GM12878 (cell line): ENCODE results near the gene YPEL3. TPM values are rescaled to one million over a fixed set of nuclear protein-coding genes. Genes with fewer than 3 reads are reported as not detected.
A peak's percentile ranks its signal among the peaks of the same experiment; 100 is the strongest.

Experiments
- ATAC-seq: fragments of 200-7000 bp; cut with Tn5 transposase; 3 replicates; pipeline ENCODE4 v1.9.1; 2020; ENCODE audit warnings: mild to moderate bottlenecking, moderate library complexity
- BruUV-seq: library from RNA; stranded (reverse); fragments of 400-500 nt; replicated peaks from 2 replicates; lab custom pipeline; 2021; lab: Mats Ljungman, UMichigan
- CTCF ChIA-PET: fragments of 300-600 bp; sonication (Branson Sonifier 250); formaldehyde crosslinking; extraction: SDS; loops from one replicate; lab custom pipeline; 2021; ENCODE audit warnings: inconsistent platforms; lab: Yijun Ruan, JAX
- POLR2A ChIA-PET: fragments of 350-600 bp; formaldehyde crosslinking; extraction: SDS; loops from one replicate; lab custom pipeline; 2021; ENCODE audit warnings: inconsistent platforms; lab: Charles Lee
- RAD21 ChIA-PET: fragments of 300-600 bp; sonication (Branson Sonifier 250); formaldehyde crosslinking; loops from one replicate; lab custom pipeline; 2023; ENCODE audit warnings: antibody characterized with exemption; ENCODE audit not compliant: unreplicated experiment; lab: Charles Lee
- SMC1A ChIA-PET: fragments of 300-600 bp; sonication (Branson Sonifier 250); formaldehyde crosslinking; loops from one replicate; lab custom pipeline; 2023; ENCODE audit not compliant: unreplicated experiment, uncharacterized antibody; lab: Charles Lee
- DNase-seq: peaks from one replicate; pipeline ENCODE4 v3.0.0-alpha.2; 2011; ENCODE audit warnings: low read depth, low spot score
- FAIRE-seq: peaks from 3 replicates; lab custom pipeline; 2011; peaks lifted over from hg19 to GRCh38; lab: Jason Lieb, UNC
- H2AFZ ChIP-seq: 2 replicates; pipeline ENCODE4 v1.6.0; 2011; ENCODE audit warnings: low read depth, low read length, control low read depth; ENCODE audit not compliant: control insufficient read depth
- H3K27ac ChIP-seq: 2 replicates; pipeline ENCODE4 v1.5.1; 2011; ENCODE audit warnings: control low read depth; ENCODE audit not compliant: control insufficient read depth, insufficient read depth
- H3K27me3 ChIP-seq, 2 experiments: replicated peaks in 1 of 2; 2 replicates each; pipeline versions ENCODE4 v1.6.0 to v1.6.1; 2011; ENCODE audit warnings: low read length in 1 of 2; ENCODE audit not compliant: control insufficient read depth in 2 of 2, insufficient read depth in 2 of 2
- H3K36me3 ChIP-seq, 2 experiments: 2 replicates each; pipeline ENCODE4 v1.5.1; 2011; ENCODE audit warnings: low read length in 1 of 2; ENCODE audit not compliant: control insufficient read depth in 2 of 2, insufficient read depth in 2 of 2
- H3K4me1 ChIP-seq: 2 replicates; pipeline ENCODE4 v1.6.1; 2011; ENCODE audit warnings: mild to moderate bottlenecking, low read length, moderate library complexity, mixed read lengths; ENCODE audit not compliant: control insufficient read depth, insufficient read depth
- H3K4me2 ChIP-seq: 2 replicates; pipeline ENCODE4 v1.6.0; 2011; ENCODE audit warnings: control low read depth; ENCODE audit not compliant: control insufficient read depth, insufficient read depth
- H3K4me3 ChIP-seq: fragments of 200-600 bp; sonication (generic); 2 replicates; pipeline ENCODE4 v1.5.1; 2016
- H3K79me2 ChIP-seq: 2 replicates; pipeline ENCODE4 v1.6.0; 2011; ENCODE audit warnings: low read length; ENCODE audit not compliant: control insufficient read depth, insufficient read depth
- H3K9ac ChIP-seq: 2 replicates; pipeline ENCODE4 v1.8.0; 2011; ENCODE audit warnings: low read length, control low read depth, mixed read lengths; ENCODE audit not compliant: control insufficient read depth, insufficient read depth
- H3K9me3 ChIP-seq: replicated peaks from 3 replicates; pipeline ENCODE4 v1.5.1; 2011; ENCODE audit warnings: mild to moderate bottlenecking, low read length; ENCODE audit not compliant: control insufficient read depth, insufficient read depth
- H4K20me1 ChIP-seq: 2 replicates; pipeline ENCODE4 v1.6.0; 2011; ENCODE audit not compliant: control insufficient read depth, insufficient read depth
- BHLHE40 ChIP-seq, 2 experiments: fragments of 450-650 bp in 1 of 2; IDR thresholded peaks; 2 replicates each; pipeline ENCODE4 v1.6.1; 2011 to 2017; ENCODE audit warnings: low read depth in 2 of 2, borderline replicate concordance in 1 of 2, improper control_type of control experiment in 1 of 2, low read length in 1 of 2, mild to moderate bottlenecking in 1 of 2
- EED ChIP-seq: sonication (generic); IDR thresholded peaks from 2 replicates; pipeline ENCODE4 v1.6.1; 2016; ENCODE audit warnings: antibody characterized with exemption, low read depth
- POLR2A ChIP-seq: IDR thresholded peaks from 2 replicates; pipeline ENCODE4 v1.6.1; 2011; ENCODE audit warnings: low read depth, mild to moderate bottlenecking, low read length
- SKIL ChIP-seq: fragments of 450-650 bp; IDR thresholded peaks from 2 replicates; pipeline ENCODE4 v1.6.1; 2017; ENCODE audit warnings: mild to moderate bottlenecking, low read depth, inconsistent platforms; ENCODE audit not compliant: poor library complexity, severe bottlenecking
- TBL1XR1 ChIP-seq: IDR thresholded peaks from 2 replicates; pipeline ENCODE4 v1.6.1; 2012; ENCODE audit warnings: low read depth, low read length, improper control_type of control experiment
- WGBS: methylation state at CpG from one replicate; pipeline ENCODE4 v1.1.6; 2016; ENCODE audit warnings: low lambda C conversion rate; ENCODE audit not compliant: insufficient replicate concordance, insufficient coverage; ENCODE audit errors: missing lambda C conversion rate; 5-methylcytosine and 5-hydroxymethylcytosine counted together
- in situ Hi-C: fragments of 300-500 bp; cut with MboI; formaldehyde crosslinking; loops from 9 replicates; pipeline ENCODE4 v1.14.3; 2018; ENCODE audit warnings: mixed read lengths
- intact Hi-C: fragments of 100-400 bp; cut with micrococcal nuclease; formaldehyde crosslinking; loops from one replicate; pipeline ENCODE4 v1.14.2; 2022; ENCODE audit not compliant: unreplicated experiment
- polyA plus RNA-seq, 11 experiments: library from polyadenylated mRNA; depleted of rRNA in 4 of 11; unstranded in 6 of 11; stranded (reverse) in 5 of 11; fragments of >200 nt; fragmentation: Nextera tagmentation in 4 of 11; fragmentation: Illumina TruSeq in 1 of 11; extraction: Ambion mirVana in 4 of 11; extraction: Trizol in 1 of 11; gene quantifications; 1 replicate in 1 of 11; 2 replicates in 10 of 11; pipeline versions ENCODE4 v1.2.1 to v1.2.3, GENCODE V29; 2011 to 2016; ENCODE audit warnings: inconsistent platforms in 2 of 11, missing spikeins in 2 of 11, low read depth in 1 of 11
- total RNA-seq, 4 experiments: library from RNA; depleted of rRNA in 3 of 4; stranded (reverse); fragments of >200 nt in 3 of 4; fragmentation: Illumina TruSeq in 1 of 4; extraction: Trizol in 1 of 4; gene quantifications; 2 replicates each; pipeline versions ENCODE4 v1.2.1 to v1.2.3, GENCODE V29; 2013 to 2021

YPEL3 gene
- total and polyA plus RNA-seq, 10 of the 15 experiments (the other 5 are each of a cell fraction or from before 2014, with no cell fraction given), result 1.3 to 22.0 (median 12.1) TPM

DNA sequence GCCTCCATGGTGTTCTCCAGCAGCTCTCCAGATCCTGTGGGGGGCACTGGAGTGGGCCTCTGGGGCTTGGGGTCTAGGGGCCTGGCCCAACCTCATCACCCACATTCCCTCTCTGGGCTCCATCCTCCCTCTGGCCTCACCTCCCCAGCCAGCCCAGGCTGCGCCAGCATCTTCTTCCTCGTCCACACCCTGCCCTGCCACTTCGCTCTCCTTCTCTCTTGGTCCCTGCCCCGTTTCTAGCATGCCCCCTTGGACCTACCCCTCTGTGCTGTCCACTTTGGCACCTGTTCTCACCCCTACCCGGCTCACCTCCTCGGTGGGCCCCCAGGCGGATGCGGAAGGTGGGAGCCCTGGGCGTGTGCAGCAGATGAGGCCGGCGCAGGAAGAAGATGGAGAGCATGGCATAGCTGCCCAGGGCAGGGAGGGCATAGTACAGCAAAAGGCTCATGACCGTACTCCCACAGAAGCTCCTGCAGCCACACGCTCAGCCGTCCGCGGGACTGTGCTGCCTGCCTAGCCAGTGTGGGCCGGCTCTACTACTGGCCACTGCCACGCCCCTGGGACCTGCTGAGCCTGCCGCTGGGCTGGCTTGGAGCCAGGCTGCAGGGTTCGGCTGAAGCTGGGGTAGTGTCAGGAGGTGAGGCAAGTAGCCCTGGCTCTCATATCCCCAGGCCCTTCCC is 17.2 kb upstream of the YPEL3 start, which contains the start of gene GDPD3:
TSS of gene GDPD3 (minus strand) at position 507 of the 680 bp plus-strand sequence. CDS start at position 448, 59 bp downstream.
- peaks cover 2% of the 10 kb centered on the region for H3K4me1 ChIP-seq
- no peak within 1 kb of the TSS for H3K27ac ChIP-seq
- ChIA-PET POLR2A (no interaction called here), RAD21 (interaction anchor here (1.2 to 3.0 kb wide), 4 partner anchors 21 to 70 kb away, joined by 3 to 13 read pairs (median 4); partner anchors contain the start of genes CORO1A and TBX6), SMC1A (interaction anchor here (1.1 to 1.6 kb wide), 2 partner anchors 21 to 231 kb away, joined by 3 to 6 read pairs; partner anchors contain the start of gene TBX6), CTCF (interaction anchor here (1.5 to 3.0 kb wide), 6 partner anchors 8 to 73 kb away, joined by 3 to 22 read pairs (median 10); partner anchors contain the start of genes MAPK3 and TBX6)
- TF ChIP-seq SKIL (no peak), BHLHE40 (IDR thresholded peaks at IDR 0.05; ENCODE audit: borderline replicate concordance in 1 of 2, low read depth in 2 of 2, low read length in 1 of 2) (no peak), EED (0 out of 2 replicates have a peak, but pooled peaks have one; percentile 1), POLR2A (peak; percentile 22; the same call in 1 of the 2 replicates), TBL1XR1 (no peak)
- no peak within 1 kb of the TSS for H2AFZ ChIP-seq
- in situ Hi-C loops, result no loop called here
- no peak within 1 kb of the TSS for H3K9ac ChIP-seq
- no TSS peak for BruUV-seq
- 82% methylated on average over 20 of the region's 20 CpGs for WGBS
- no peaks in the 10 kb centered on the region for H4K20me1 ChIP-seq
- no peaks in the 10 kb centered on the region for H3K9me3 ChIP-seq
- intact Hi-C loops, result no loop called here
- no peaks in the 10 kb centered on the region; a peak in 1 of 4 replicates for H3K36me3 ChIP-seq
- FAIRE-seq (no peak), ATAC-seq (peak; percentile 9; the same call in 2 of the 3 replicates), DNase-seq (no peak)
- H3K4me3 ChIP-seq, result no peak within 1 kb of the TSS
- no peaks in the 10 kb centered on the region for H3K27me3 ChIP-seq
- H3K79me2 ChIP-seq, result no peaks in the 10 kb centered on the region
- no peak within 1 kb of the TSS for H3K4me2 ChIP-seq
